NCI-H510A treated with DMSO at 0.1 percent for 48 hours (cell line): ENCODE results near the gene NLRC5.
A peak's percentile ranks its signal among the peaks of the same experiment; 100 is the strongest.
"Not testable (repeated sequence)": the region's sequence is repeated elsewhere in the genome, so short reads cannot be mapped to it uniquely, and the experiment has no call there.

Experiments used
- DNase-seq: peaks from one replicate; lab custom pipeline; 2025; lab: John Stamatoyannopoulos, UW

The NLRC5 gene

DNA sequence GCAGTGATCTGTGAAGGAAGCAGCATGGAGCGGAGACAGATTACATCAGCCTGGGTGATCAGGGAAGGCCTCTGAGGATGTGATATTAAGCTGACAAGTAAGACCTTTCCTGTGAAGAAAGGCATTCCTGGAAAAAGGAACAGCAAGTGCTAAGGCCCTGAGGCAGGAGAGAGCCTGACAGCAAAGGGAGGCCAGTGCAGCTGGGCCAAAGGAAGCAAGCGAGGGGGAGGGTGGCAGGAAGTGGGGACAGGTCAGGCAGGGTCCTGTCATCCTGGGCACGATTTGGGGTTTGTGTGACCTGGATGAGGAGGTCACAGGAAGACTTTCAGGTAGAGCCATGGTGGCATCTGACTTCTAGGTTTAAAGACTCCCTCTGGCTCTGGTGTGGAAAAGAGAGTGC, 115.3 kb downstream of the NLRC5 start:
- no peak for DNase-seq

DNA sequence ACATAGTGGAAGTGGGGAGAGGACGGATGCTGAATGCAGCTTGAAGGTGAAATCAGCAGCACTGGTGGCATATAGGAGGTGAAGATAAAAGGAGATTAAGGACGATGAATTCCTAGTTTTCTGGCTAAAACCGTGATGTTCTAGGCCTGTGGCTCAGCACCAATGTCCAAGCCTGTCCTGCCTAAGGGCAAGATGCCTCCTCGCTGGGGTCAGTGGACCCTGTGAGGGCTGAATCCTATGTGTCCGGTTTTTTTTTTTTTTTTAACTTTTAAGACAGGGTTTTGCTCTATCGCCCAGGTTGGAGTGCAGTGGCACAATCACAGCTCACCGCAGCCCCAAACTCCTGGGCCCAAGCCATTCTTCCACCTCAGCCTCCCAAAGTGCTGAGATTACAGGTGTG, 115.8 kb downstream of the NLRC5 start:
- DNase-seq, result no peak

DNA sequence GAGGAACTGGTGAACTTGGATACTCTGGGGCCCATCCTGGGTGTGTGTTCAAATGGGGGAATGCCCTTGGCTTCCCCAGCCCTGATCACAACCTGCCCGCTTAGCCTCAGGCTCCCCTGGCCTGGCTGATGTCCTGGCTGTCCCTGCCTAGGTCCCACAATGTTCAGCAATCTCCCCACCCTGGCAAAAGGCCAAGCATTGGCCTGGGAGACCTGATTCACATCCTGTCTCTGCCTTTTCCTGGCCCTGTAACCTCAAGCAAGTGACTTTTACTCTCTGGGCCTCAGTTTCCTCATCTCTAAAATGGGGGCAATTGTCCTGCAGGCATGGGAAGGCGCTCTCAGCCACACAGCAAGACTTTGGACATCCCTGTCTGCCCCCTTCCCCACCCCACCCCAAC, 117.4 kb downstream of the NLRC5 start:
- DNase-seq, result no peak

DNA sequence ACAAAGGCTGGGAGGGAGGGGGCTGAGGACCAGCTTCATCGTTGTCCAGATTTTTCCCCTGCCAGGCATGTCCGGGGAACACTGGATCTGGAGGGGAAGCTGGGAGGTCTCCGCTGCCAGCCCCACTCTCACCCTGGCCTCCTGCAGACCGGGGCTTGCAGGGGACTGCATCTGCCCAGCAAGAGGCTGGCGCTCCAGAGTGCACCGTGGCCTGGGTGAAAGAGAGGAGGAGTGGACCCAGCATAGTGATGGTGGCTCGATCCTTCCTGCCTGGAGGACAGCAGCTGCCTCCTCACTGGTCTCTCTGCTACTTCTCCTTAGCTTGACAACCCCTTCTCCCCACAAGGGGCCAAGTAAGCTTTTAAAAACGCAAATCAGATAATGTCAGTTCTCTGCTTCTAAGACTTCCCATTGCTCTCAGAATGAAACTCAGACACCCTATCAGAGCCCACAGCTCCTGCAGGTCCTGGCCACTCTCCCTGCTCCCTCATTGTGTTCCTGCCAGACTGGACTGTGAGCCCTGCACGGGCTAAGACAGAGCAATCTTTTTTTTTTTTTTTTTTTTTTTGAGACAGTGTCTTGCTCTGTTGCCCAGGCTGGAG, 118.1 kb downstream of the NLRC5 start:
- no peak for DNase-seq

DNA sequence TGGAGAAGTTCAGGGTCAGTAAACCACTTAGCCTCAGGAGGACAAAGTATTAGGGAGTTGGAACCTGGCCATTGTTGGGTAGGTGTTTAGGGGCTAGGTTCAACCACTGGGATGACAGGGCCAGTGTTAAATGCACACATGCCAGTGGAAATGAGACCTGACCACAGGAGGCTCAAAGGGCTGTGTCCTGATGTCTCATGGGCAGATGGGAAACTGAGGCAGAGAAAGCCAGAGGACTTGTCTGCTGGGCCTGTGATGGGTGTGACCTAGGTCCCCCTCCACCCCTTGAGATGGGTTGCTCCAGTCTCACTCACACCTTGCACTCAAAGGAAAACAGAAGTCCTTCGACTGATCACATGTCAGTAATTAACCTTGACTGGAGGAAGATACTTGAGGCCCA, 119.1 kb downstream of the NLRC5 start:
- DNase-seq, result no peak

DNA sequence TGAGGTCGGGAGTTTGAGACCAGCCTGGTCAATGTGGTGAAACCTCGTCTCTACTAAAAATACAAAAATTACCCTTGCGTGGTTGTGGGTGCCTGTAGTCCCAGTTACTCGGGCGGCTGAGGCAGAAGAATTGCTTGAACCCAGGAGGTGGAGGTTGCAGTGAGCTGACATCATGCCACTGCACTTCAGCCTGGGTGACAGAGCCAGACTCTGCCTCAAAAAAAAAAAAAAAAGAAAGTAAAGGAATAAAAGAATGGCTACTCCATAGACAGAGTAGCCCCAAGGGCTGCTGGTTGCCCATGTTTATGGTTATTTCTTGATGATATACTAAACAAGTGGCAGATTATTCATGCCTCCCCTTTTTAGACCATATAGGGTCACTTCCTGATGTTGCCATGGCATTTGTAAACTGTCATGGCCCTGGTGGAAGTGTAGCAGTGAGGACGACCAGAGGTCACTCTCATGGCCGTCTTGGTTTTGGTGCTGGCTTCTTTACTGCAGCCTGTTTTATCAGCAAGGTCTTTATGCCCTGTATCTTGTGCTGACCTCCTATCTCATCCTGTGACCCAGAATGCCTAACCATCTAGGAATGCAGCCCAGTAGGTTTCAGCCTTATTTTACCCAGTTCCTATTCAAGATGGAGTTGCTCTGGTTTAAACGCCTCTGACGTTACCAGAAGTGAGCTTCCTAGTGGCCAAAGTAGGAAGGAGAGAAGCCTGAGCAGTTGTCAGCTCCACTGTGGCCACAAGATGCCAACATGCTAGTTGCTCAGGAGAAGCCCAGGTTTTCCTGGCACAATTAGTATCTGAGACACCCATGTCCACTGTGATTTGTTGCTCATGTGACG, 120.1 kb downstream of the NLRC5 start:
- DNase-seq, result not testable (repeated sequence)

DNA sequence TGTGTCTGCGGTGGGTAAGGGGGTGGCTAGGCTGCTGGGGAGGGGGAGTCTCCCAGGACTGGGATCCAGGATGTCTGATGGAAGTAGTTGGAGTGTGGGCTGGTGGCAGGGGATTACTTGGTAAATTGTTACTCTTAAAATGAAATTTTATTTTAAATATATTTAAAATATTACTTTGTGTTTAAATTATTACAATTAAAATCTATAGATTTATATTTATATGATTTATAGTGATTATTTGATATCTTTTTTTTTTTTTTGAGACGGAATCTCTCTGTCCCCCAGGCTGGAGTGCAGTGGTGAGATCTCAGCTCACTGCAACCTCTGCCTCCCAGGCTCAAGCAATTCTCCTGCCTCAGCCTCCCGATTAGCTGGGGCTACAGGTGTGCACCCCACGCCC, 121.6 kb downstream of the NLRC5 start:
- no peak for DNase-seq

DNA sequence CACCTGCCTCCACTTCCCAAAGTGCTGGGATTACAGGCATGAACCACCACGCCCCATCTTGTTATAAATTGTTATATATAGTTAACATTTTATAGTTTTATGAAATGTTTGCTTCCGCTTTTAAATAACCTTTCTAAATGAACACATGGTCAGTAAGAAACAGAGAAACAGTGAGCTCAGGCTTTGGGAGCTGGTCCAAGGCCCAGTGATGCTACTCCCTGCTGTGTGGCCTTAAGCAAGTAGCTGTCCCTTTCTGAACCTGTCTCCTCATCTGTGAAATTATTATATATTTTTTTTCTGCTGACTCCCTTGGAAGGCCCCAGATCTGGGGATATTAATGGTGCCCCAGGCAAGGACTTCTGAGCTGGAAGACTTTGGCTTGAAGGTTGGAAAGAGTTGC, 122.1 kb downstream of the NLRC5 start:
- DNase-seq, result no peak

DNA sequence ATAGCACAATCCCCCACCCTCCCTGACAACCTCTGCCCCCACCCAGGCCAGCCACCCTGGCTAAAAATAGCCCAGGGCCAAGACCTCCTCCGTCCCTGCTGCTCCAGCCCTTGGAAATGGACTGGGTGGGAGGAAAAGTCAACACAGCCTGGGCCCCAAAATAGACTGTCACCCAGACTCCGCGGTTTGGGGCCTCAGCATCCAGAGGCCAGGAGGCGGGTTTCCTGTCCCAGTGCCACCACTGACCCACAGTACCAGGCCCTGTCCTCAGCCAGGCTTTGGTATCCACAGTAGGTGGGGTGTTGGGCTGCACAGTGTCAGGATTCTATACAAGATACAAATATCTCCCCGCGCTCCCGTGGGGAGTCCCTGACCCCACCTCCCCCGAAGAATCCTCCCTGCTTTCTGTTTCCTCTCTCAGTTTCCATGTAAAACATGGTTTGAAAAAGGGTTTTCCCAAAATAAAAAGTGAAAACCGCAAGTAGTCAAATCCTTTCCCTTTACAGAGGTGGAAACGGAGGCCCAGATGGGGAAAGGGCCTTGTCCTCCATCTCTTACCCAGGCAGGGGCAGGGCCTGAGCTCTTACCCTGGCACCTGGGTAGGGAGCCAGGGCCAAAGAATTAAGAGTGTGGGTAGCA, 123.2 kb downstream of the NLRC5 start:
- DNase-seq, result no peak

DNA sequence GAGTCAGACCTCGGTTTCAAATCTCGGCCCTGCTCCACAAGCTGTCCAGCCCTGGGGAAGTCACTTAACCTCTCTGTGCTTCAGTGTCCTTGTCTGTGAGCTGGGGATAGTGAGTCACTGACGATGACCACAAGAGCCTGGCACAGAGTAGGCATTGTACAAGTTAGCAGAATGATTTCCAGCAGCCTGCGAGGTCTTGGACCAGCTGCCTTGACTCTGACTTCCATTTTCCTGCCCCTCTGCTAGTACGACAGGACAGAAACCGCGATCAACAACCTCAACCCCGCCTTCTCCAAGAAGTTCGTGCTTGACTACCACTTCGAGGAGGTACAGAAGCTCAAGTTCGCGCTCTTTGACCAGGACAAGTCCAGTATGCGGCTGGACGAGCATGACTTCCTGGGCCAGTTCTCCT, 123.7 kb downstream of the NLRC5 start:
- no peak for DNase-seq

DNA sequence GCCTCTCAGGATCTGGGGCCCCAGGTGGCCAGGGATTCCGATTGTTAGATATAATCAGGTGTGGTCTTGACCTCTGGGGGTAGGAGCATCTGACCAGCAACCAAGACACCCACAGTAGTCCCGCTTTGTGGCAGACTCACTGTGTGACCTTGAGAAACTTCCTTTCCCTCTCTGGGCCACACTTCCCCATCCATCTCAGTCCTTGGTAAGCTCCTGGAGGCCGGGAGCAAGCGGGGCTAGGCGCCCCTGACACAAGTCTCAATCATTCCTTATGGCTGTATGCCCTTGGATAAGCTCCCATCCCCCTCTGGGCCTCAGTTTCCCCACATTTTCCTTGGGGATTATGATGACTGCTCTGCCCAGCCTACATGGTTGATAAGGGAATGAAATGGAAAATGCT, 124.3 kb downstream of the NLRC5 start:
- DNase-seq, result no peak

DNA sequence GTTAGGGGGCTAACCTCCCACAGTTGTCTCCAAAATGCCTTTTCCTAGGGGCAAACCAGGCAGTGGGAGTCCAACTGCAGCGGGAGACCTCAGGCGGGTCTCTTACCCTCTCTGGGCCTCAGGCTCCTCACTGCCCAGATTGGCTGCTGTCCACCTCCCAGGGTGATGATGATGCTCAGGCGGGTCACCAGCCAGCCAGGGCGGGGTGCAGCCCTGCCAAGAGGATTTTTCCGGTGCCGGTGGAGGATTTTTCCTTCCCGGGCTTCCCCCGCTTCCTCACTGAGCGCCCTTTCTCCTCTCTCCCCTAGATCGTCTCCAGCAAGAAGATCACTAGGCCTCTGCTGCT, 125.8 kb downstream of the NLRC5 start:
- DNase-seq, result no peak

DNA sequence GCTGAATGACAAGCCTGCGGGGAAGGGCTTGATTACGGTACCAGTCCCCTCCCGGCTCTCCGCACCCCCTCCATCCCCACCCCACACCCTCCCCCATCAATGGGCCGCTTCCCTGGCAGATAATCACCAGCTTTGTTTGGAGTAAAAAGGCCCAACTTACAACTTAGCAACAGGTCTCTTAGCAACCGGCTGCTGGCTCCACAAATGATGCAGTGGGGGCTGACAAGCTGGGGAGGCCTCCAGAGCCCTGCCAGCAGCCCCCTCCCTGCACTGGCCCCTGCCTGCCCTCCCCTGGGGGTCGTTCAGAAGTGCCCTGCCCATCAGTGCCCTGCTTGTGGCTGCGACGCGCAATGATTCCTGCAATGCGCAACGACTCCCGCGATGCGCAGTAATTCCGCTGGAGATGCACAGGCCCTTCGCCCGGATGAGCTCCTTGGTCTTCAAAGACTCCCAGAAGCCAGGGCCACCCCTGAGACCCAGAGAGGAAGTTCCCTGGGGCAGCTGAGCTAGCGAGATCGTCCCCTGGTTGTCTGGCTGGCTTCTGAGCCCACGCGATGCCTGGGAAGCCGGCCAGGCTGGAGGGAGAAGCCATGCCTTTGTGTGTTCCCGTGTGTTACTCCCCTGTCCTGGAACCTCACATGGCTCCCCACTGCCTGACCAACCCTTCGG, 126.3 kb downstream of the NLRC5 start:
- DNase-seq, result no peak

DNA sequence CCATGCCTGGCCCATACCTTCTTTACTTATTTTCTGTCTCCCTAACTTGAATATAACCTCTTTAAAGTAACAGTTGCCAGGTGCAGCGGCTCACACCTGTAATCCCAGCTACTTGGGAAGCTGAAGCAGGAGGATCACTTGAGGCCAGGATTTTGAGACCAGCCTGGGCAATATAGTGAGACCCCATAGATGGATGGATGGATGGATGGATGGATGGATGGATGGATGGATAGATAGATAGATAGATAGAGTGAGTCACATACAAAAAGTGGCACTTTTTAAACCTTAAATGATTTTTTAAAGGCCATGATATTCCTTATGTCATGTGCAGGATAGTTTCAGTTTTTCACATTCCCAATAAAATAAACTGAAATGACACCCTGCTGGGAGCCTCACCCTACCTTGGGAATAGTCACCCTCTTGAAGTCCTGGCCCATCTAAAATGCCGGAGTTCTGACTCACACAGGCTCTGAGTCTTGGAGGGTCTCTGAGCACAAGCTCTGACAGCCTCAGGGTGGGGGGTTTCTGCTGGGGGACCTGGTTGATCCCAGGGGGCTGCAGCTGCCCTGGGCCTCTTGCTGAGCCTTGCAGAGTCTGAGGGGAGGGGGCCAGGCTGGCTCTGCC, 129.2 kb downstream of the NLRC5 start:
- DNase-seq, result no peak

DNA sequence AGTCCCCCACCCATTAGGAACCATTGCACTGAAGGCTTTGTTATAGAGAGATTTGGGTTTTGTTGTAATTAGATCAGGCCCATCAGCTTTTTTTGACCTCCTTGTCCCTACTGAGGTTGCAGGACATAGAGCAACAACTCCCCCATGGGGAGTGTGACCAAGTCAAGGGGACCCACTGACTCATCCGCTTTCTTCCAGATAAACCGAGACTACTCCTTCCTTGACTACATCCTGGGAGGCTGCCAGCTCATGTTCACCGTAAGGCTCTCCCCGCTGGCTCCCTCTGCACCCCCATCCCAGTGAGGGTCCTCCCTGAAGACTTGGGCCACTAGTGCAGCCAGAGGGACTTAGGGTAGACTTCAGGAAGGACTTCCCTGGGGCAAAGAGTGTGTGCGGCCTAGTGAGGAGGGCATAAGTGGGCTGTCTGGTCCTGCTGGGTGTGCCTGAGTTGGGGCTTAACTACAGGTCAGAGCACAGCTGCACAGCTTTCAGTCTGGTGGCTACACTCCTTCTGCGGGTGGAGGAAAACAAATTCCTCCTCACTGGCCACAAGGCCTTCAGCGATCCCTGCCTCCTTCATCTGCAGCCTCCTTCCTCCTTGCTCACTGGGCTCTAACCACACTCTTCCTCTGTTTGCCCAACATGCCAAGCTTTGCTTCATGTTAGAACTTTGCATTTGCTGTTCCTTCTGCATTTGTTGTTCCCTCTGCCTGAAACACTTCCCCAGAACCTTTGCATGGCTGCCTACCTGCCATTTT, 134.0 kb downstream of the NLRC5 start:
- DNase-seq, result no peak

DNA sequence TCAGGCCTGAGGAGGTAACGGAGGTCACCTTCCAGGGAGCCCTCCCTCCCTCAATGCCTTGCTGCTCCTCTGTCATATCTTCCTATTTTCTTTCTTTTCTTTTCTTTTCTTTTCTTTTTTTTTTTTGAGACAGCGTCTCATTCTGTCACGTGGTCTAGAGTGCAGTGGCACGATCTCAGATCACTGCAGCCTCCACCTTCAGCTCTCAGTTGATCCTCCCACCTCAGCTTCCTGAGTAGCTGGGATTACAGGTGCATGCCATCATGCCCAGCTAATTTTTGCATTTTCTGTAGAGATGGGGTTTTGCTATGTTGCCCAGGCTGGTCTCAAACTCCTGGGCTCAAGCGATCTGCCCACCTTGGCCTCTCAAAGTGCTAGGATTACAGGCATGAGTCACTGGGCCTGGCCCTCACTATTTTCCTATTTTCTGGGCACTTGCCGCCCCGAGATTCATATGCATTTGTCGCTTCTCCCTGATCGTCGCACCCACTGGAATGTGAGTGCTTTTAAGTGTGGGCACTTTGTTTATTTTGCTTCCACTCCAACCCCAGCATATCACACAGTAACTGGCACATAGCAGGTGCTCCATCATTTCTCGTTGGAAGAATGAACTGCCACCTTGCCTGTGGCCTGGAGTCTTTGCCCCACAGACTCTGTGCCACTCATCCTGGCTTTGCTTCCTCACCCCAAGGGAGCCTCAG, 134.8 kb downstream of the NLRC5 start:
- DNase-seq, result peak; percentile 15

DNA sequence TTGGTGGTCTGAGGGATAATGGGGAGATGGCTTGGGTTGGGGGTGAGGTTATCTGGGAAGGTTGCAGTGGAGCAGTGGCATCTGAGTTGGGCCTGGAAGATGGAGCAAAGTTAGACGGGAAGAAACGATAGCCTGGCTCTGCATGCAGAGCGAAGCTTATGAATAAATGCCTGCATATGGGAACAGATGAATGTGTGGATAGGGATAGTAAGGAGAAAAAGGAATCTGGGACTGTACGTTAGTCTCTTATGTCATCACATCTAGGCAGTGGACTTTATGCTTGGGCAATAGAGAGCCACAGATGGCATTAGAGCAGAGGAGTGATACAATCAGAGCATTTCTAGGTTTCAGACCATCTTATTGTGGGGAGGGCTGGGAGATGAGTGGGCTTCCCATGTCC, 136.0 kb downstream of the NLRC5 start:
- no peak for DNase-seq

DNA sequence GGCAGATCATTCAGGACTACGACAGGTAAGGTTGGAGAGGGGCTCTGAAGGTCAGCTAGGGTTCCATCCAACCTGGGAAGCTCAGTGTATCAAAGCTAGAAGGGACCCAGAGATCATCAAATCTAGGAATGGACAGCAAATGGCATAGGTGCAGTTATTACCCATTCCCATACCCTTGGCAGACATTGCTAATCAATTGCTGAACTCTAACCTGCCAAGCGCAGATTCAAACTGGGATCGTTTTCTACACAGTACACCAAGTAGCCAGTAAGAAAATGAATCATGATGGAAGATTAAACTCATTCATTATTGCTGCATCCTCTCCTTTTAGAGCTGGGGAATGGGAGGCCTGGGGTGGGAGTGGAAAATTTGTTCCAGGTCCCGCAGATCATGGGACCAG, 136.6 kb downstream of the NLRC5 start:
- no peak for DNase-seq

DNA sequence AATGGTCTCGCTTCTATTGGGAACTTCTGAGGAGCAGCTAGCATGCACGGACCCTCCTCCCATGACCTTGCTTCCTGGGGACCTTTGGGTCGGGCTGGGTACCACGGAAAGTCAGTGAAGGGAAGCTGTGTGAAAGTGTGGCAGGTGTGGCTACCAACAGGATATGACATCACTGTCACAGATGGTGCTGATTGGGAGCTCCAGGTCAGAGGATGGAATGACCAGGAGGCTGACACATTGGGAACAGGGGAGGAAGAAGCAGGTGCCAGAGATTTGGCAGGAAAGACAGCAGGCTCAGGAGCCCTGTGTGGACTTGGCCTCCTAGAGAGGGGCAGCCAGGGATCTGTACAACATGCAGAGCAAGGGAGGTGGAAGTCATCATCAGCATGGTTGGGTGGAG, 137.1 kb downstream of the NLRC5 start:
- no peak for DNase-seq

DNA sequence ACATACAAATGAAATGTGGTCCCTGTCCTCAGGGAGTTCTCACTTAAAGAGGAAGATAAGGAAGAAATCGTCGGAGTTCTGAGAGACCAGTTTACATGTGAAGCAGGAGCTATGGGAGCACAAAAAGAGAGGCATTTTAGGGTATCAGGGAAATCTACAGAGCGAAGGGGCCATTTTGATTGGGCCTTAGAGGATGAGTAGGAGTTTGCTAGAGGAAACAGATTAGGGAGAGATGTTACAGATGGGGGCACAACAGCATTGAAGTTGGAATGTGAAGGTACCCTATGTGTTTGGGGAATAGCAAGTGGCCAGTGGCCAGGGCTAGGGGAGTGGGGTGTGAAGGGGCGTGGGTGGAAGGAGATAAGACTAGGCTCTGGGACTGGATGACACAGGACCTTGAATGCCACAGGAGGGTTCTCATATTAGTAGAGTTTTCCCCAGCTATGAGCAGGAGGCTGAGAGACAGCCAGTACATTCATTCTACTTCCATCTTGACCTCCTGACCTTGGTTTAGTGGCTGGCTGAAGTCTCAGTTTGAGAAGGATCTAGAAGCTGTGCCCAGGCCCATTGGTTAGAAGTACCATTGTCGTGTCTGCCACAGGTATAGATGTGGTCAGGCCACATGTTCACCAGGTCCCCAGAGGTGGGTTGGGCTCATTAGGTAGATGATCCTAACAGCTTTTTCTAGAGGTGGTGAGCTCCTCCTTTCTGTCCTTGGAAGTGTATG, 137.8 kb downstream of the NLRC5 start:
- DNase-seq, result no peak
